ENCODE measurements around the gene TNFAIP3.
A peak's percentile ranks its signal among the peaks of the same experiment; 100 is the strongest.

The TNFAIP3 gene

DNA sequence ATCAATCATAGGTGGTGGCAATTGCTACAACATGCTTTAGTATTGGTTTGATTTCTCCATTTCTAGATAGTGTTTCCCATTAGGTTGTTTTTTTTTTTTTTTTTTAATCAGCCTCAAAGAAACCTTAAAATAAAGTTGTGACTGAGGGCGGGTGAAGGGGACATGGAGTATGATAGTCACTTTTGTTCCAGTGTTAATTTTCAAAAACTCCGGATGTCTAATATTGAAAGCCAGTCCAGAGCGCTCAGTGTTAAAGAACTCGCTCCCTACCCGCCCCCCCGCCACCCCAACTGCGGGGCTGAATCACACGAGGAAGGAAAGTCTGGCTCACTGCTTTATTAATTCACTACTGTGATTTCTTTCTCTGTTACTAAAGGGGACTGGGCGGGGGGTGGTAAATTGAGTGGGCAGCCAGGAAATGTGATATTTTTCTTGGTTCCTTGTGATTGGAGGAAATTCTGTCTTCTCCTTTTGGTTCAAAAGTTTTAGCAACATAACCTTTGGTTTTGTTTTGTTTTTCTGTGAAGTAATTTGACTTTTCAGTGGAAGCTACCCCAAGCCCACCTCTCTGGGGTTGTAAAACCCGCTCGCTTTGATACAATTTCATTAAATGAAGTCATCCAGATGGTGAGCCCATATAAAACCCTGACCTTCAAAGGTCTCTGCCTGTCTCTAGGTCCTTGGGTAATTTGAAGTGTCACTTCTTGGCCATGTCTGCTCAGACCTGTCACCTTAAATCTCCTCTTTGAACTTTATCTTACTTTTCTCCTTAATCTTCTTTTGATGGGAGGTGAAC lies 38.0 kb downstream of the TNFAIP3 start:
- DNase-seq = peak; percentile 43

DNA sequence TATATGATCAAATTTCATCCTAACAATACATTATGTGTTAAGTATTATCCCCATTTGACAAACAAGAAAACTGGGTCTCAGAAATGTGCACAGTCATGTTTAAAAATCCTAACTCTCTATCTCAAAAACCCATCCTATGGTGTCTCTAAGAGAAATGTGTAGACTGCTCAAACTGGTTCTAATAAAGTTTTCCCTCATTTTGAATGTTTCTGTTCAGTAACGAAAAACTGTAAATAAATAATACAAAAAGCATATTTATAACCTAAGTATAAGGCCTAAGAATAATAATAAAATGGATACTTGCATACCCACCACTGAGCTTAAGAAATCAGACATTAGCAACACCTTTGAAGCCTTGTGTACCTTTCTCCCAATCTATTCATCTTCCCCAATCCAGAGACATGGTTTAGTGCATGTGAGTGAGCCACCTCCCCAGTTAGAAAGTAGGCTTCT lies 39.0 kb downstream of the TNFAIP3 start:
- no peak for DNase-seq

DNA sequence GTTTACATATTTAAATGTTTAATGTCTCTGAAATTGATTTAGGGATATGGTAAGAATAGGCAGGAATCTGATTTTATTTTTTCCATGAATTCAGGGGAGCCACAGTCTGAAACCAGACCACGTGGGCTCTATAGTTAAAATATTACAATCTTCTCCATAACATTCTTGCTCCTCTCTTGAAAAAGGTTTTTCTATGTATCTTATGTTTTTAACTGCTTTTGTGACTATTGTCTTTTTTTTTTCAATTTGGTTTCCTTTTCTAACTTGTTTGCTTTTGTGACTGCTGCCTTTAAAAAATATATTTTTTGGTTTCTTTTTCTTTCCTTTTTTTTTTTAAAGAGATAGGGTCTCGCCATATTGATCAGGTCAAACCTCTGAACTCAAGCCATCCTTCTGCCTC lies 40.1 kb downstream of the TNFAIP3 start:
- DNase-seq = no peak

DNA sequence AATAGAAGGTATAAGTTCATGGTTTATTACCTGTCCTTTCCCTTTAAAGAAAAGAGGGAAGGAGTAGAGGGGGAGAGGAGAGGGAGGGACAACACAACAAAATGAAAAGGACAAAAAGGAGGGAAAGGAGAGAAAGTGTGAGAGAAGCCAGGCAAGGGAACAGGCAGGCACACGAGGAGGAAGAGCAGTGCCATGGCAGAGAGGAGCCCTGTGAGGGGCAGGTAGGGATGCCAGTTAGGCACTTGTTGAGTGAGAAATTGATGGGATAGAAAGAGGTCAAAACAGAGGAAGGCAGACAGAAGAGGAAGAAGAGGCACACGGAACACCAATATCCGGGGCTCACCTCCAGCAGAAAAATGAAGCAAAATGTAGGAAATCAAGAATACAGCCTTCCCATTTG lies 42.5 kb downstream of the TNFAIP3 start:
- DNase-seq = no peak

DNA sequence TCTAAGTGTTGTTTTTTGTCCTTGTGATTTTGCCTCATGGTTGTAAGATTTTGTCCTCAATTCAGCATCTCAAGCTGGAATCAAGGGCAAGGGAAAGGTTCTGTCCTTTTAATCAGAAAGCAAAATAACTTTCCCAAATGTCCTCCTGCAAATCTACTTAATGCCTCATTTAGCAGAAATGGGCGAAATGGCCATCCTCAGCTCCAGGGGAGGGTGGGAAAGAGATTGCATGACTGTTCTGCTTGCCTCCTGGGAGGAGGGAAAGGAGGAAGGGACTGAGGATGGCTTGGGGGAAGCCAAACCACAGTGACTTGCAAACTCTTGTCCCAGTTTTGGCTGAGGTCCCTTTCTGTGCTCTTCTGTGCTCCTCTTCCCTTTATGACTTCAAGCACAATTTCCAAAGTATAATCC lies 43.4 kb downstream of the TNFAIP3 start:
- no peak for DNase-seq

DNA sequence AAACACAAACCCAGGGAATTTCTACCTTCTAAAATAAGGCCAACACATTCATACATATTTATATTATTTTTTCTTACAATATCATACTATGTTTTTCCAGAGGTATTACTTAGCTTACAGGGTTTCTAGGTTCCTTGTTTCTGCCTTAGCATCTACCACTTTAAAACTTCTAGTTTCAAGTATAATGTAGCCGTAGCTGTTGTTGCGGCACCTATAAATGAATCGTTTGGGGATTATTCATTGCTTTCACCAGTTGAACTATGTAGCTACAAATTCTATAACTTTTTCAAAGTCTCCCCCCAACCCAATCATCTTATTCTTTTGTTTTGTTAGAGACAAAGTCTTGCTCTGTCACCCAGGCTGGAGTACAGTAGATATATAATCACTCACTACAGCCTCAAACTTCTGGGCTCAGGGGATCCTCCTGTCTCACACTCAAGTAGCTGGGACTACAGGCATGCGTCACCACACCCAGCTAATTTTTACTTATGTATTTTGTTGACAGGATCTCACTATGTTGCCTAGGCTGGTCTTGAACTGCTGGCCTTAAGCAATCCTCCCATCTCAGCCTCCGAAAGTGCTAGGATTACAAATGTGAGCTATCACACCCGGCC lies 43.9 kb downstream of the TNFAIP3 start:
- no peak for DNase-seq

DNA sequence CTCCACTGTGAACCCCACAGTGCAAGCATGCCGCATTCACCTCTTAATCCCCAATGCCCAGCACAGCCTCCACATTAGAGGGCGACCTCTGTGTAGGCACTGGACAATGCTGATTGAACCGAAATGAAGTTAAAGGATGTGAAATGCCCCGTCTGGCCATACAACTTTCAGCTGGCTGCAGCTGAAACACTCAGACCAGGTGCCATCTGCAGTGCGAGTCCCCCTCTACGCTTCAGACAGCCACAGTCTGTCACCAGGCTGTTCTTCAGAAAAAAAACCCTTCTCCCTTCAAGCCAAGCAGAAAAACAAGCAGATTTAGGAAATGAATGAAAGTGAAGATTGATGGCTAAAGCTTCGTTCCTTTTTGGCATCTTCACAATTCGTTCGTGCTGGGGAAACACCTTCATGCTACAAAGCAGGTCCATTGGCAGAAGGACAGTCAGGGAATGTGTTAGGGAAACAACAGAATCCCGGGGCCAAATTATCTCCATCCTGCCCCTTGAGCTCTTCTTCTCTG lies 44.7 kb downstream of the TNFAIP3 start:
- DNase-seq = no peak

DNA sequence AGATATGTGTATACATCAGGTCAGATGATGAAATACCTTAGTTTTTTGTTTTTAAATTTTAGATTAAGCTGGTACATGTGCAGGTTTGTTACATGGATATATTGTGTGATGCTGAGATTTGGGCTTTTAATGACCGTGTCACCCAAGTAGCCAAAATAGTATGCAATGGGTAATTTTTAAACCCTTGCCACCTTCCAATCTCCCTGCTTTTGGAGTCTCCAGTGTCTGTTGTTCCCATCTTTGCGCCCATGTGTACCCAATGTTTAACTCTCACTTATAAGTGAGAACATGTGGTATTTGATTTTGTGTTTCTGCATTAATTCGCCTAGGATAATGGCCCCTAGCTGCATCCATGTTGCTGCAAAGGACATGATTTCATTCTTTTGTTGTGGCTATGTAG lies 45.8 kb downstream of the TNFAIP3 start:
- no peak for DNase-seq

DNA sequence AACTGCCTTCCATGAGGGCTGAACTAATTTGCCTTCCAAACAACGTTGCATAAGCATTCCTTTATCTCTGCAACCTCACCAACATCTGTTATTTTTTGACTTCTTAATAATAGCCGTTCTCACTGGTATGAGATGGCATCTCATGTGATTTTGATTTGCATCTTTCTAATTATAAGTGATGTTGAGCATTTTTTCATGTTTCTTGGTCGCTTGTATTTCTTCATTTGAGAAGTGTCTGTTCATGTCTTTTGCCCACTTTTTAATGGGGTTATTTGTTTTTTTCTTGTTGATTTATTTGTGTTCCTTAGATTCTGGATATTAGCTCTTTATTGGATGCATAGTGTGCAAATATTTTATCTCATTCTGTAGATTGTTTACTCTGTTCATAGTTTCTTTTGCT lies 46.4 kb downstream of the TNFAIP3 start:
- DNase-seq = no peak

DNA sequence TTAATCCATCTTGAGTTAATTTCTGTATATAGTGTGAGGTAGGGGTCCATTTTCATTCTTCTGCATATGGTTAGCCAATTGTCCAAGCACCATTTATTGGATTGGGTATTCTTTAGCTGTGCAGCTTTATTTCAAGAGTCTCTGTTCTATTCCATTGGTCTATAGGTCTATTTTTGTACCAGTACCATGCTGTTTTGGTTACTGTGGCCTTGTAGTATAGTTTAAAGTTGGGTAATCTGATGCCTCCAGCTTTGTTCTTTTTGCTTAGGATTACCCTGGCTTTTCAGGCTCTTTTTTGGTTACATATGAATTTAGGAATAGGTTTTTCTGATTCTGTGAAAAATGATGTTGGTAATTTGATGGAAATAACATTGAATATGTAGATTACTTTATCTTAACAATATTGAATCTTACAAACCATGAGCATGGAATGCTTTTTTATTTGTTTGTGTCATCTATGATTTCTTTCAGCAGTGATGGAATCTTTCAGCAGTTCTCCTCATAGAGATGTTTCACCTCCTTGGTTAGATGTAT lies 47.0 kb downstream of the TNFAIP3 start:
- no peak for DNase-seq

DNA sequence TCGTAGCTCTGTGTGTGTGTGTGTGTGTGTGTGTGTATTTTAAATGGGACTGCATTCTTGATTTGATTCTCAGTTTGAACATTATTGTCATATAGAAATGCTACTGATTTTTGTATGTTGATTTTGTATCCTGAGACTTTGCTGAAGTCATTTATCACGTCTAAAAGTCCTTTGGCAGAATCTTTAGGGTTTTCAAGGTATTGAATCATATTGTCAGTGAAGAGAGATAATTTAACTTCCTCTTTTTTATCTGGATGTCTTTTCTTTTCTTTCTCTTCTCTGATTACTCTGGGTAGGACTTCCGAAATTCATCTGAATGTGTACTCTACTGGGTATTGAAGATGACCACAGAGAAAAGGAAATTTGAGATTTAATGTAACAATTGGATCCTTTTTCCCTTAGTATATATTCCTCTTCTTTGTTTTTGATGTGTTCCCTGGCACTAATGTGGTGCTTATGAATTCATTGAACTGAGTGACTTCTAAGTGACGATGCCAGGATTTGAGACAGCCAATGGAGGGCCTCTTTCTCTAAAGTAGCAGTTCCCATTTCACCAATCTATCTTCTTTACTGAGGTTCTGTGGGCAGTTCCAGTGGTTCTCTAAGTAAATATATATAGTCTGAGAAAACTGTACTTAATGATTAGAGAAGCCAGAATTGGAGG lies 47.6 kb downstream of the TNFAIP3 start:
- no peak for DNase-seq

DNA sequence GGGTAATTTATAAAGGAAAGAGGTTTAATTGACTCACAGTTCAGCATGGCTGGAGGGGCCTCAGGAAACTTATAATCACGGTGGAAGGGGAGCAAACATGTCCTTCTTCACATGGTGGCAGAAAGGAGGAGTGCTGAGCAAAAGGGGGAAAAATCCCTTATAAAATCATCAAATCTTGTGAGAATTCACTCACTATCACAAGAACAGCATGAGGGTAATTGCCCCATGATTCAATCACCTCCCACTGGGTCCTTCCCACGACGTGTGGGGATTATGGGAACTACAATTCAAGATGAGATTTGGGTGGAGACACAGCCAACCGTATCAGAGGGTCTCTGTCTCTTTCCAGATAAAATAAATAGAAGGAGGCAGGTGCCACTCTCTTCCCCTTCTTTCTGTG lies 48.7 kb downstream of the TNFAIP3 start:
- DNase-seq = no peak

DNA sequence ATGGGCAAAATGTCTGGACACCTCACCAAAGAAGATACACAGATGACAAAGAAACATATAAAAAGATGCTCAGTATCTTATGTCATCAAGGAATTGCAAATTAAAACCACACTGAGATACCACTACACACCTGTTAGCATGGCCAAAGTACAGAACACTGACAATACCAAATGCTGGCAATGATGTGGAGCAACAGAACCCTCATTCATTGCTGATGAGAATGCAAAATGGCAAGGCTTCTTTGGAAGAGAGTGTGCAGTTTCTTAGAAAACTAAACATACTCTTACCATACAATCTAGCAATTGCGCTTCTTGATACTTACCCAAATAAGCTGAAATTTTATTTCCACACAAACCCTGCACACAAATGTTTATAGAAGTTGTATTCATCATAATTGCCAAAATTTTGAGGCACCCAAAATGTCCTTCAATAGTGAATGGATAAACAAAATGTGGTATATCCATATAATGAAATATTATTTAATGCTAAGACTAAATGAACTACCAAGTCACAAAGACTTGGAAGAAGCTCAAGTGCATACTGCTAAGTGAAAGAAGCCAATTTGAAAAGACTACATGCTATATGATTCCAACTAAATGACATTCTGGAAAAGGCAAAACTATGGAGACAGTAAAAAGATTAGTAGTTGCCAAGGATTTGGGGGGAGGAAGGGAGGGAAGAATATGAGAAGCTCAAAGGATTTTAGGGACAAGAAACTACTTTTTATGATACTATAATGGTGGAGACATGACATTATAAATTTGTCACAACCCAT lies 50.7 kb downstream of the TNFAIP3 start:
- DNase-seq = no peak

DNA sequence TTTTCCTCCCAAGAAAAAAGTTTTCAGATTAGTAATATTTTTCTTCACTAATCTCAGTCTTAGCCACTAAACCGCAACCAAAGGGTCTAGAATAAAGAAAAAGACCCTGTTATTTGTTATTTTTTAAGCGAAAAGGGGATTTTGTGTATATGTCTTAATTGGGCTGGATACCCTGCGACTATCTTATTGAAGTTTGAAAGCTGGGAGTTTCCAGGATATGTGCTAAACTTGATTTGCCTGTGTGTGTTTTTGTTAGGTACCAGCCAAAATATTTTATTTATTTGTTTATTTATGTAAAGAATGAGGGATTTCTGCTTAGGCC lies 52.4 kb downstream of the TNFAIP3 start:
- no peak for DNase-seq

DNA sequence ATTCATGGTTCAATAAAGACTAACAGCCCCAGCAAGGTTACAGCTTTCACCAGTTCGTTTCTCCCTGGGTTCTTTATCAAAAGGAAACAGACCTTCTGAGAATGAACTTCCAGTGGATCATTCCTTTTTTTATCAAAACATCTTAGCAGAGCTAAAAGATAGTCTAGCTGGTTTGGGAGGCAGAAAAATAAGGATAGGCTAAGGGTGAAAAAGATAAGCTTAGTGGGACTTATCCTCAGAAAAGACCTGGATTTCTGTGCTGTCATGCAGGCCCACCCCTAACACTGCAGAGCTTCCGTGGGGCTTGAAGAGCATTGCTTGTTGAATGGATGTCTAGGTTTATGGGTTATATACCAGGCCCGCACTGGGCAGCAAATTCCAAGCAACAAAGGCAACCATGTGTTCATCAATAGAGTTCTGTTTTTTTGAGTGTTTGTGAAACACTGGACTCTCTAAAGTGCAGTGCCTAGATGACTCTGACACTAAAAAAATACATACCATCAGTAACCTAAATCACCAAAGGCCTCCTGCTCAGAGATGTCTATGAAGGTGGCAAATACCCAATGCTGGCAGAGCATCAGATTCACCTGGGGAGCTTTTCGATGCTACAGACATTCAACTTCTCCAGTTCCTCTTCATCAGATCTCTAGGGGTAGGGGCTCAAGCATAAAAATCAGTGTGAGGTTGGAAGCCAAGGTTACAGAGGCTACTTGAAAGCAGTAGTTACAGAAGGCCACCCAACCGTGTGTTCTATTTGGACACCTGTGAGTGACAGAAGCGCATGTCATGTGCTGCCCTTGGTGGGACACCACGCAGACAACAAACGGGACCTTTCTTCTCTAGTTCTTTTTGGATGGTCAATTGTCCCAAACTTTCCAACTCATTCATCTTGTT lies 53.0 kb downstream of the TNFAIP3 start:
- DNase-seq = no peak

DNA sequence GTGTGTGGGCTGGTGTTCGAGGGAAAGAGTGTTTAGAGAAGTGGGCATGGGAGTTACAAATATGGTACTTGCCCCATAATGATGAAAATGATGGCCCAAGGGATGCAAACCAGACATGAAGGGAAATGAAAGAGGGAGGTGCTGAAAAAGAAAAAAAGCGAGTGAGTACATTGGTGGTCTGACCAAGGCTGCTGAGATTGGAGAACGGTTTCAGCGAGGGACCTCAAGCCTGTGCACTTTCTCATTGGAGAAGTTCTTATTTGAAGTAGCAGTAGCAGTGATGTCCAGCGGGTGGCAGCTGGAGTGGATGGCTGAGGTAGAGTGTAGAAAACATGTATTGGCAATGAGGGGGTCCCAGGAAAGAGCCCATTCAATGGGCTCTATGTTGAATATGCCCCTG lies 54.8 kb downstream of the TNFAIP3 start:
- no peak for DNase-seq

DNA sequence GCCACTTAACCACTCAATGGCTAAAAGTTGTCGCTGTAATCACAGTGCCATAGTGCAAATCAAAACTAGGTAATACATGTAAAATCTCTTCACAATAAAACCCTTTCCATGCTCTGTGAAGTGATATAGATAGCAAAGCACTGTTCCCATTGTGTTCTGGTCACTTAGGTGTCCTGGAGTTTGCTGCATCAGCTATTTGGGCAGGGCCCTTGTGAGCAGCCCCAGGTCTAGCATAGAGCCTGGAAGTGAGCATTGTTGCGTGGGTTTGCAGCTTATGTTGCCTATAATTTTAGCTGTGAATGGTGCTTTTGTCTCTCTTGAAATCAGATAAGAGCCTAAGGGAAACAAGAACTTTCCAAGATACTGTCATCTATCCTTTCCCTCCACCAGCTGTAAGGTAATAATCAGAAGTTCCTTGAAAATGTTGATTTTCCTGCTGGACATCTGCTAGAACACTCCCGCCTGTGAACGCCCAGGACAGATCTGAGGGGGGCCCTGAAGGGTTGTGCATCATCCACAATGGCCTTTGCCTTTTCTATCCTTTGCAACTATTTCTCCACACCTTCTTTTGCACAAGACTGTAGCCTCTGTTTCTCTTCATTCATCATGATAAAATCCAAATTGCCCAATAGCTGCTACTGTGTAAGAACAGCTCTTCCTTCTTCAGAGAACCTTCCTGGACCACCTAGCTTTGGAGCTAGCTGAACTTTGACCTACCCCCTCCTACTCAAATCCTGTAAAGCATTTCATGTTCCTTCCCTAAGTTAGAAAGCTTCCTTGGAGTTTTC lies 57.0 kb downstream of the TNFAIP3 start:
- no peak for DNase-seq

DNA sequence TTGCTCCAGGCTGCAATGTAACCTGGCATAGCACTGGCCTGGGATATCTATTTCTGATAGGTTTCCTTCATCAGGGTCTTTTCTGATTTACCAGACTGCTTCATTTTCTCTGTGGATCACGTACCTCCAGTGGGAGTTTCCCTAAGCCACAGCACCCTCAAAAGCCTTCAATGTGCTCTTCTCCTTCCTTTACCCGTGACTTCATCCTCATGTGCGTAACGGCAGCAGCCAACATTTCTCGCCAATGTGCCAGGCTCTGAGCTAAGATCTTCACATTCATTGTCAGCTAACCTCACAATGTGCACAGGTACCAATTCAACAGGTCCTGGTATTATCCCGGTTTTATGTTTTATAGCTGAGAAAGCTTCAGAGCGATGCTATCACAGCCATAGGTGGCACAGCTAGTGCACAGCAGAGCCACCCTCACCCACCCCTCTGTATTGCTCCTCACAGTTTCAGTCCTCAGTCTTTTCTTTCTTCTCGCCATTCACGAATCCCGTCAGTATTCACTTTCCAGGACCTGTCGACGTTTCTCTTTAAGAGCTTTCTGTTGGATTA lies 58.2 kb downstream of the TNFAIP3 start:
- no peak for DNase-seq

DNA sequence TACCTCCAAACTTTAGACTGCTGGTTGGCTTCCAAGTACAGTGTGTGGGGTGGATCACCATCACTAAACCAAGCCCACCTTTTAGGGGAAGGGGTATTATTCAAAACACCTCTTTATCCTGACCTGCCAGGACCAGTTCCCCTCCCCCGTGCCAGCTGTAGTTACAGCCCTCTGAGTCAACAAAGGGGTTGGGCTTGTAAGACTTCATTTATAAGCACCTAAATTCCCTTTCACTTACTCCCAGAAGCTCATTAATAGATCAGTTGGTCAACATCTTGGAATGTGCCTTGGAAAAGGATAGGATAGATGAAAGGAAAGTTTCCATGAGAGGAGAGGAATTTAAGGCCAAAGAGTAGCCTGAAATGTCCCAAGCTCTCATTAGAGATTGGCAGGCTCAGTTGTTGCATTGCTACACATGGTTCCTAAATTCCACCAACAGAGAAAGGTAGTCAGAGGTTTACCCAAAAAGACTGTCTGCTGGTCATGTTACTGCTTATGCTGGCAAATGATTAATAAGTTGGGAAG lies 59.2 kb downstream of the TNFAIP3 start:
- DNase-seq = no peak

DNA sequence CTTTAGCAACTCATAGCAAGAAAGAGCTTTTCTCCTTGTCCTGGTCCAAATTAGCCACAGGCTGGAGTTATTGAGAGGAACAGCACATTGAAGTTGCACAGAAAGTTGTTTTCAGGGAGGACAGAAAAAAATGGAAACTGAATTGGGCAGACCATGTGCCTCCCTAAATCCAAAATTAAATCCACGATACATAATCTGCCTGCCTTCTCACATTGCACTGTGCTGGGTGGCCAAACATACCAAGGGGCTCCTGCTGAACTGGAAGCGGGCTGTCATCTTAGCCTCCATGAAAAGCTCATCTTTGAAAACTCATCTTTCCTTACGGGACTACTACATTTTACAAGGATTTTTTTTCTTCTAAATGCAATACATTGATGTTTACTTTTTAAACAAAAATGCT lies 59.9 kb downstream of the TNFAIP3 start:
- DNase-seq = no peak
